Measurements from ENCODE around the gene TMEM170B.

Gene TMEM170B

GRCh38 chr6:11535801-11536230 is 1.7 kb upstream of the TMEM170B start:
- Mint-ChIP-seq H3K36me3 (ENCODE audit: low read depth) (no peaks in the 10 kb centered on the region), H3K4me3 (peak overlapping the region; percentile 89), H3K27me3 (ENCODE audit: low read depth, poor library complexity) (peaks cover 59% of the 10 kb centered on the region), H3K9me3 (no peaks in the 10 kb centered on the region), H3K27ac (no peak overlapping the region), H3K4me1 (peaks cover 16% of the 10 kb centered on the region)
- TF ChIP-seq CTCF (IDR thresholded peaks at IDR 0.05), result no peak
- no peak for DNase-seq

DNA sequence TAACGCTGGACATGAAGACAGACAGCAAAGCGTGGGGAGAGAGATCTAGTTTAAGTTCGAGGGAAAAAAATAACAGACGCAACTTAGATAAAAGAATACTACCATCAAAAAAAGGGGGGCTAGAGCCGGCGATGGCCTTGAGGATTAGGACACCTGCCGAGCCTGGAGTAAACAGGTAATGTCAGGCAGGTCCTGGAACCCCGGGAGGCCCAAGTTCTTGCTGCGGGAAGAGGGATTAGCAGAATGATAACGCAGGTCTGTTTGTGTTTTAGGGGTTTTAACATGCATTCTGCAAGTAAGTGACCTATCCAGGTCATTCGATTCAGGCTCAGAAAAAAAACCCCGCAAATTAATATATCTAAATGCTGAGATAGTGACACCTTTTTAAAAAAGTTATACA is 754 bp upstream of the TMEM170B start:
- peak; percentile 7 for DNase-seq

DNA sequence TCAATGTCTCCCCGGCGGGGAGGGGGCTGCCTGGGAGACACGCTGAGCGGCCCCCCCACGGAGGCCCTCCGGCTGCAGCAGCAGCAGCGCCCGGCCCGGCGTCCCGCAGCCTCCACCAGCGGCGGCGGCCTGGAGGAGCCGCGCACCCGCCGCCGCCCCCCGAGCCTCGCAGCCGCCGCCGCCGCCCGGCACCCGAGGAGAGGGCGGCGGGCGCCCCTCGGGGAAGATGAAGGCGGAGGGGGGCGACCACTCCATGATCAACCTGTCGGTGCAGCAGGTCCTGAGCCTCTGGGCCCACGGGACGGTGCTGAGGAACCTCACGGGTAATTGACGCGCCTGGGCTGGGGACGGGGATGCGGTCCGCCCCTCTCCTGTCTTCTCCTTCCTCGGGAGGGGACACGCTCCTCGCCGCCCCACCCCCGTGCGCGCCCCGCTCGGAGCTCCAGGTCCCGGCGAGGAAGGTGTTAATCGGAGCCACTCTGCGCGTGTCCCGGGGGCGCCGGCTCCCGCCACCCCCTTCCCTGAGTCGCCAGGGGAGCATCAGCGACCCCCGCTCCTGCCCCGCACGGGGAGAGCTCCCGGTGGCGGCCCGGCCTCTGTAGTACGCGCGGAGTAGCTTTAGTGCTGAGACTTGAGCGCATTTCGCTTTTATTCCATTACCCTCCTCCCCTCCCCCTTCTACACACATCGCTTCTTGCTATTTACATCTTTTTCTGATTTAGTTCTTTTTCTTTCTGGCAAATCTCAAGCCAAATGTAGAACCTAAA is 686 bp downstream of the TMEM170B start:
- Mint-ChIP-seq H3K9me3 (no peaks in the 10 kb centered on the region), H3K36me3 (ENCODE audit: low read depth) (no peaks in the 10 kb centered on the region), H3K27ac (no peak overlapping the region), H3K4me3 (peak overlapping the region; percentile 83), H3K4me1 (peaks cover 16% of the 10 kb centered on the region), H3K27me3 (ENCODE audit: low read depth, poor library complexity) (peaks cover 64% of the 10 kb centered on the region)
- DNase-seq, result peak; percentile 62
- TF ChIP-seq CTCF (IDR thresholded peaks at IDR 0.05), result no peak

More for the DNA sequence above, 754 bp upstream of the TMEM170B start:
- H3K36me3 Mint-ChIP-seq (ENCODE audit: low read depth), result no peaks in the 10 kb centered on the region
- H3K4me3 Mint-ChIP-seq, result peak overlapping the region; percentile 89
- no peak overlapping the region for H3K27ac Mint-ChIP-seq
- TF ChIP-seq CTCF (IDR thresholded peaks at IDR 0.05), result no peak
- peaks cover 16% of the 10 kb centered on the region for H3K4me1 Mint-ChIP-seq
- no peaks in the 10 kb centered on the region for H3K9me3 Mint-ChIP-seq
- peaks cover 64% of the 10 kb centered on the region for H3K27me3 Mint-ChIP-seq (ENCODE audit: low read depth, poor library complexity)

- H3K27ac Mint-ChIP-seq, result no peak overlapping the region
- TF ChIP-seq CTCF (IDR thresholded peaks at IDR 0.05), result no peak
- peaks cover 62% of the 10 kb centered on the region for H3K27me3 Mint-ChIP-seq (ENCODE audit: low read depth, poor library complexity)
- H3K4me1 Mint-ChIP-seq, result peaks cover 16% of the 10 kb centered on the region
- H3K4me3 Mint-ChIP-seq, result peak overlapping the region; percentile 83
- H3K36me3 Mint-ChIP-seq (ENCODE audit: low read depth), result no peaks in the 10 kb centered on the region
- no peak for DNase-seq
- H3K9me3 Mint-ChIP-seq, result no peaks in the 10 kb centered on the region
Observed at GRCh38 chr6:11538819-11539468, 1.4 kb downstream of the TMEM170B start.

DNA sequence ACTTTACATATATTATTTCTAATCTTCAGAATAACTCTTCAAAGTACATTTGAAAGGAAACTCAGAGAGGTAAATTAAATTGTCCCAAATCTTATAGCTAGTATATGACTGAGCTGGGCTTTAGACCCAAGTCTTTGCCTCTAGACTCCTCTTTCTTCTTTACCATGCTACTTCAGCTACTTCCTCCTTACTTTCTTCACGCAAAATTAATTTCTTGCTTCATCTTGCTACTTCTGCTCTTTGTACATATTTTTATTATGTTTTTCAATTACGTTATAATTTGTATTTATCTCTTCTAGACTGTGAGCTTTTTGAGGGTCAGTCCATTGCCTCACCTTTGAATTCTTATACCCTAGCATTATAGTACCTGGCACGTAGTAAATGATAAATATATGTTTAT is 5.3 kb downstream of the TMEM170B start:
- H3K27me3 Mint-ChIP-seq (ENCODE audit: low read depth, poor library complexity), result peaks cover 34% of the 10 kb centered on the region
- no peak for TF ChIP-seq CTCF (IDR thresholded peaks at IDR 0.05)
- peaks cover 2% of the 10 kb centered on the region for H3K9me3 Mint-ChIP-seq
- no peak overlapping the region for H3K27ac Mint-ChIP-seq
- no peak for DNase-seq
- no peaks in the 10 kb centered on the region for H3K36me3 Mint-ChIP-seq (ENCODE audit: low read depth)
- H3K4me3 Mint-ChIP-seq, result no peak overlapping the region
- peaks cover 5% of the 10 kb centered on the region for H3K4me1 Mint-ChIP-seq
